ENCODE measurements around the gene DCTN3.
"Not testable (repeated sequence)": the region's sequence is repeated elsewhere in the genome, so short reads cannot be mapped to it uniquely, and the experiment has no call there.

DCTN3 gene

GRCh38 chr9:34652602-34653000, 32.3 kb upstream of the DCTN3 start:
- Mint-ChIP-seq H3K4me1 (peaks cover 37% of the 10 kb centered on the region), H3K36me3 (peaks cover 15% of the 10 kb centered on the region), H3K4me3 (no peak overlapping the region), H3K27me3 (no peaks in the 10 kb centered on the region), H3K9me3 (no peaks in the 10 kb centered on the region), H3K27ac (no peak overlapping the region)
- no peak for ATAC-seq

- no peak within 1 kb of the TSS for H3K4me3 Mint-ChIP-seq
- no peaks in the 10 kb centered on the region for H3K9me3 Mint-ChIP-seq
- peaks cover 42% of the 10 kb centered on the region for H3K4me1 Mint-ChIP-seq
Measured at GRCh38 chr9:34651876-34652601, 31.7 kb upstream of the DCTN3 start, which contains the start of gene IL11RA. TSS of gene IL11RA (plus strand) at chr9:34652185. CDS start at chr9:34655218, 3,033 bp downstream.

GRCh38 chr9:34651321-34651720, 31.0 kb upstream of the DCTN3 start:
- no peak overlapping the region for H3K4me3 Mint-ChIP-seq
- no peak overlapping the region for H3K27ac Mint-ChIP-seq
- H3K36me3 Mint-ChIP-seq = peaks cover 15% of the 10 kb centered on the region
- no peaks in the 10 kb centered on the region for H3K27me3 Mint-ChIP-seq
- H3K9me3 Mint-ChIP-seq = no peaks in the 10 kb centered on the region
- no peak for ATAC-seq
- H3K4me1 Mint-ChIP-seq = peaks cover 44% of the 10 kb centered on the region

More at GRCh38 chr9:34651876-34652601, 31.7 kb upstream of the DCTN3 start, which contains the start of gene IL11RA:
- Mint-ChIP-seq H3K27me3 (no peaks in the 10 kb centered on the region), H3K36me3 (peaks cover 15% of the 10 kb centered on the region), H3K27ac (no peak within 1 kb of the TSS)
- ATAC-seq = peak; percentile 40

- Mint-ChIP-seq H3K27me3 (no peaks in the 10 kb centered on the region), H3K4me1 (peaks cover 48% of the 10 kb centered on the region), H3K9me3 (no peaks in the 10 kb centered on the region), H3K4me3 (no peak overlapping the region), H3K27ac (no peak overlapping the region), H3K36me3 (peaks cover 15% of the 10 kb centered on the region)
- ATAC-seq = no peak
Measured at GRCh38 chr9:34650816-34651215, 30.5 kb upstream of the DCTN3 start.

GRCh38 chr9:34648673-34649072, 28.4 kb upstream of the DCTN3 start:
- Mint-ChIP-seq H3K27ac (no peak overlapping the region), H3K4me3 (no peak overlapping the region), H3K36me3 (peaks cover 15% of the 10 kb centered on the region), H3K27me3 (no peaks in the 10 kb centered on the region), H3K4me1 (peaks cover 49% of the 10 kb centered on the region), H3K9me3 (no peaks in the 10 kb centered on the region)
- no peak for ATAC-seq

- Mint-ChIP-seq H3K9me3 (no peaks in the 10 kb centered on the region), H3K27ac (peak overlapping the region; percentile 88), H3K4me3 (peak overlapping the region; percentile 87), H3K27me3 (no peaks in the 10 kb centered on the region), H3K36me3 (peaks cover 15% of the 10 kb centered on the region), H3K4me1 (peaks cover 42% of the 10 kb centered on the region)
- ATAC-seq = no peak
Measured at GRCh38 chr9:34647651-34648050, 27.4 kb upstream of the DCTN3 start.

- H3K36me3 Mint-ChIP-seq = peaks cover 15% of the 10 kb centered on the region
- peaks cover 36% of the 10 kb centered on the region for H3K4me1 Mint-ChIP-seq
- H3K27ac Mint-ChIP-seq = peak overlapping the region; percentile 88
- no peak for ATAC-seq
- H3K4me3 Mint-ChIP-seq = peak overlapping the region; percentile 87
- H3K9me3 Mint-ChIP-seq = no peaks in the 10 kb centered on the region
- H3K27me3 Mint-ChIP-seq = no peaks in the 10 kb centered on the region
Measured at GRCh38 chr9:34647084-34647403, 26.7 kb upstream of the DCTN3 start.

GRCh38 chr9:34646211-34647083, 26.2 kb upstream of the DCTN3 start, which contains the start of gene GALT:
TSS of gene GALT (plus strand) at chr9:34646675. CDS start at chr9:34646705, 30 bp downstream.
- no peaks in the 10 kb centered on the region for H3K9me3 Mint-ChIP-seq

GRCh38 chr9:34644766-34645314, 24.5 kb upstream of the DCTN3 start:
- Mint-ChIP-seq H3K4me1 (peaks cover 26% of the 10 kb centered on the region), H3K36me3 (peaks cover 14% of the 10 kb centered on the region), H3K27me3 (no peaks in the 10 kb centered on the region), H3K27ac (no peak overlapping the region), H3K4me3 (no peak overlapping the region), H3K9me3 (no peaks in the 10 kb centered on the region)
- ATAC-seq = no peak

More at GRCh38 chr9:34646211-34647083, 26.2 kb upstream of the DCTN3 start, which contains the start of gene GALT:
- ATAC-seq = peak; percentile 96
- H3K27ac Mint-ChIP-seq = peak within 1 kb of the TSS; percentile 88
- H3K27me3 Mint-ChIP-seq = no peaks in the 10 kb centered on the region
- H3K4me1 Mint-ChIP-seq = peaks cover 30% of the 10 kb centered on the region
- peak within 1 kb of the TSS; percentile 87 for H3K4me3 Mint-ChIP-seq
- peaks cover 15% of the 10 kb centered on the region for H3K36me3 Mint-ChIP-seq

- no peak overlapping the region for H3K4me3 Mint-ChIP-seq
- no peaks in the 10 kb centered on the region for H3K27me3 Mint-ChIP-seq
- no peaks in the 10 kb centered on the region for H3K36me3 Mint-ChIP-seq
- H3K27ac Mint-ChIP-seq = no peak overlapping the region
- no peaks in the 10 kb centered on the region for H3K9me3 Mint-ChIP-seq
- ATAC-seq = no peak
- H3K4me1 Mint-ChIP-seq = peaks cover 24% of the 10 kb centered on the region
Measured at GRCh38 chr9:34642679-34643078, 22.4 kb upstream of the DCTN3 start.

- not testable (repeated sequence) for H3K9me3 Mint-ChIP-seq, H3K27me3 Mint-ChIP-seq, H3K27ac Mint-ChIP-seq, H3K4me3 Mint-ChIP-seq, ATAC-seq
- Mint-ChIP-seq H3K36me3 (peaks cover 11% of the 10 kb centered on the region), H3K4me1 (peaks cover 29% of the 10 kb centered on the region)
Measured at GRCh38 chr9:34639322-34639721, 19.0 kb upstream of the DCTN3 start.

GRCh38 chr9:34638138-34638445, 17.8 kb upstream of the DCTN3 start:
- Mint-ChIP-seq H3K36me3 (peaks cover 11% of the 10 kb centered on the region), H3K9me3 (no peaks in the 10 kb centered on the region), H3K4me1 (peaks cover 36% of the 10 kb centered on the region), H3K27ac (peak overlapping the region; percentile 95), H3K27me3 (no peaks in the 10 kb centered on the region), H3K4me3 (peak overlapping the region; percentile 77)
- ATAC-seq = no peak

- ATAC-seq = peak; percentile 98
- H3K27ac Mint-ChIP-seq = peak within 1 kb of the TSS; percentile 95
- H3K9me3 Mint-ChIP-seq = no peaks in the 10 kb centered on the region
- H3K36me3 Mint-ChIP-seq = peaks cover 11% of the 10 kb centered on the region
- peak within 1 kb of the TSS; percentile 77 for H3K4me3 Mint-ChIP-seq
- H3K27me3 Mint-ChIP-seq = no peaks in the 10 kb centered on the region
- H3K4me1 Mint-ChIP-seq = peaks cover 36% of the 10 kb centered on the region
Measured at GRCh38 chr9:34637356-34638137, 17.3 kb upstream of the DCTN3 start, which contains the start of gene SIGMAR1. TSS of gene SIGMAR1 (minus strand) at chr9:34637787. CDS start at chr9:34637697, 90 bp downstream.

- Mint-ChIP-seq H3K4me3 (peak overlapping the region; percentile 77), H3K36me3 (peaks cover 11% of the 10 kb centered on the region), H3K4me1 (peaks cover 36% of the 10 kb centered on the region), H3K9me3 (no peaks in the 10 kb centered on the region), H3K27ac (peak overlapping the region; percentile 95), H3K27me3 (no peaks in the 10 kb centered on the region)
- ATAC-seq = no peak
Measured at GRCh38 chr9:34636791-34637355, 16.6 kb upstream of the DCTN3 start.

Data from stimulated activated memory B cell treated with anti-CD40 and anti-IgM and Interleukin-4, amounts not matched to agents 10 μg/mL and 1 μg/mL and 100 μg/mL, for 72 hours (primary cell).